DND-41 (cell line): Measurements from ENCODE around the gene FBL.
"Not testable (repeated sequence)": the region's sequence is repeated elsewhere in the genome, so short reads cannot be mapped to it uniquely, and the experiment has no call there.

Source experiments
- ATAC-seq: fragments of 200-7000 bp; cut with Tn5 transposase; 3 replicates; pipeline ENCODE4 v1.9.1; 2021; ENCODE audit warnings: low read depth; ENCODE audit not compliant: insufficient read depth
- DNase-seq: peaks from one replicate; pipeline ENCODE4 v3.0.0-alpha.2; 2020
- H2AFZ ChIP-seq: 2 replicates; pipeline ENCODE4 v1.6.0; 2012; ENCODE audit warnings: low read depth, low read length
- H3K27ac ChIP-seq: 2 replicates; pipeline ENCODE4 v1.5.1; 2012; ENCODE audit warnings: low read length, inconsistent platforms
- H3K27me3 ChIP-seq: fragments of 200-600 bp; sonication (generic); 2 replicates; pipeline ENCODE4 v1.6.0; 2012; ENCODE audit warnings: low read length, mild to moderate bottlenecking, inconsistent platforms; ENCODE audit not compliant: insufficient read depth, poor library complexity
- H3K36me3 ChIP-seq: 2 replicates; pipeline ENCODE4 v1.5.1; 2012; ENCODE audit warnings: low read length, inconsistent platforms; ENCODE audit not compliant: insufficient read depth
- H3K4me1 ChIP-seq: 2 replicates; pipeline ENCODE4 v1.5.1; 2012; ENCODE audit warnings: mild to moderate bottlenecking, low read length; ENCODE audit not compliant: insufficient read depth
- H3K4me2 ChIP-seq: 2 replicates; pipeline ENCODE4 v1.6.0; 2012; ENCODE audit warnings: mild to moderate bottlenecking, moderate library complexity, low read length, inconsistent platforms; ENCODE audit not compliant: insufficient read depth
- H3K4me3 ChIP-seq, 2 experiments: fragments of 200-600 bp in 1 of 2; shearing (Covaris generic) in 1 of 2; 2 replicates each; pipeline ENCODE4 v1.5.1; 2012 to 2016; ENCODE audit warnings: inconsistent platforms in 2 of 2, low read length in 2 of 2, mild to moderate bottlenecking in 2 of 2, low read depth in 1 of 2, moderate library complexity in 1 of 2
- H3K79me2 ChIP-seq: 2 replicates; pipeline ENCODE4 v1.6.0; 2012; ENCODE audit warnings: low read length, inconsistent platforms; ENCODE audit not compliant: insufficient read depth
- H3K9ac ChIP-seq: 2 replicates; pipeline ENCODE4 v1.6.0; 2012; ENCODE audit warnings: low read depth, mild to moderate bottlenecking, inconsistent platforms, low read length, moderate library complexity
- H3K9me3 ChIP-seq: 2 replicates; pipeline ENCODE4 v1.5.1; 2012; ENCODE audit warnings: low read length, moderate library complexity, mild to moderate bottlenecking, inconsistent platforms; ENCODE audit not compliant: insufficient read depth, severe bottlenecking
- H4K20me1 ChIP-seq: 2 replicates; pipeline ENCODE4 v1.6.0; 2012; ENCODE audit warnings: low read length; ENCODE audit not compliant: insufficient read depth
- CTCF ChIP-seq: IDR thresholded peaks from 2 replicates; pipeline ENCODE4 v1.5.1; 2012; ENCODE audit warnings: borderline replicate concordance, low read length, moderate library complexity, mild to moderate bottlenecking; ENCODE audit not compliant: poor library complexity, severe bottlenecking; ENCODE audit errors: extremely low read depth
- EZH2 ChIP-seq: IDR thresholded peaks from 3 replicates; pipeline ENCODE4 v1.6.1; 2012; ENCODE audit warnings: borderline replicate concordance, low read depth, mild to moderate bottlenecking, moderate library complexity, low read length, inconsistent platforms; ENCODE audit not compliant: severe bottlenecking

The FBL gene

DNA sequence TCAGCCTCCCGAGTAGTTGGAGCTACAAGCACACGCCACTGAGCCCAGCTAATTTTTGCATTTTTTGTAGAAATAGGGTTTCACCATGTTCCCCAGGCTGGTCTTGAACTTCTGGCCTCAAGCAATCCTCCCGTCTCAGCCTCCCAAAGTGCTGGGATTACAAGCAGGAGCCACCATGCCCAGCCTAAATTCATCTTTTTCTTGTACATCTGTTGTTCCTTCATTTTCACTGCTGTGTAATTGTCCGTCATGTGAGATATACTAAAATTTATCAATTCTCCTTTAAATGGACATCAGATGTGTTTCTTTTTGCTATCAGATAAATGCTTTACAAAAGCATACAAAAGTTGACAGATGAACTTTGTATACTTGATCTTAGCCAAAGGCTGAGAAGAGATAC is 35.1 kb downstream of the FBL start:
- H3K9me3 ChIP-seq = no peaks in the 10 kb centered on the region
- no peaks in the 10 kb centered on the region for H4K20me1 ChIP-seq
- H3K79me2 ChIP-seq = no peaks in the 10 kb centered on the region
- ATAC-seq (no peak), DNase-seq (no peak)
- no peak overlapping the region for H3K4me2 ChIP-seq
- no peaks in the 10 kb centered on the region for H3K27me3 ChIP-seq
- TF ChIP-seq CTCF = no peak
- TF ChIP-seq EZH2 = no peak
- H3K27ac ChIP-seq = no peak overlapping the region
- no peaks in the 10 kb centered on the region for H3K4me1 ChIP-seq
- no peak overlapping the region for H2AFZ ChIP-seq
- H3K36me3 ChIP-seq = no peaks in the 10 kb centered on the region
- no peak overlapping the region for H3K9ac ChIP-seq
- no peak overlapping the region for H3K4me3 ChIP-seq

DNA sequence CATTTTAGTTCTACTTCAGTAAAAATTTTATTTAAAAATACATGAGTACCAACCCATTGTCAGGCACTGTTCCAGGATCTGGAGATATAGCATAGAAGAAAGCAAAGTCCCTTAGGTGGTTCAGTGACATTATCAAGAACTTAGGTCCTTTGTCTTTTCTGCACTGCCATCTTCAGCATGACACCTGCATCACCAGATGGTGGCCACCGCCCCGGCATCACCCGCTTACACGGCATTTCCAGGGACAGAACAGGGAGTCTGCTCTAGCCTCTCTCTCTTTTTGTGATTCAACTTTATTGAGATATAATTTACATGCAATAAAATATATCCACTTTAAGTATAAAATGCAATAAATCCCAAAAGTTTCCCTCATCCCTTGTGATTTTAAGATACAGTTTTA is 35.8 kb downstream of the FBL start:
- no peak overlapping the region for H3K27ac ChIP-seq
- H3K9ac ChIP-seq = no peak overlapping the region
- TF ChIP-seq CTCF = no peak
- no peak for TF ChIP-seq EZH2

DNA sequence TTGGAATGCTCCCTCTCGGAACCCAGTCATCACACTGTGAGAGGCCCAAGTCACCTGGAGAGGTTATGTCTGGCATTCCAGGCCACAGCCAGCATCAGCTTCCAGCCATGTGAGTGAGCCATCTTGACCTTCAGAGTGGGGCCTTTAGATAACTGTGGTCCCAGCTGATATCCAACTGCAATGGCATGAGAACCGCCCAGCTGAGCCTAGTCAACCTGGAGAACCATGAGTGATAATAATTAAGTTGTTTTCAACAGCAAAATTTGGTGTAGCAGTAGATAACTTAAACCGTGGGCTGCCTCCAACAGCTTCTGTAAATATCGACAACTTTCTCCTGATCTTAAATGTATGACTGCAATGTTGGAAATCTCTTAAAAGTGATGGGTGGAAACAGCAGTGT is 36.8 kb downstream of the FBL start:
- DNase-seq (no peak), ATAC-seq (no peak)
- no peaks in the 10 kb centered on the region for H3K36me3 ChIP-seq
- TF ChIP-seq CTCF (no peak), EZH2 (no peak)
- H3K4me1 ChIP-seq = no peaks in the 10 kb centered on the region
- H3K9me3 ChIP-seq = no peaks in the 10 kb centered on the region
- H3K27ac ChIP-seq = no peak overlapping the region
- H3K4me2 ChIP-seq = no peak overlapping the region
- no peaks in the 10 kb centered on the region for H4K20me1 ChIP-seq
- H2AFZ ChIP-seq = no peak overlapping the region
- H3K79me2 ChIP-seq = no peaks in the 10 kb centered on the region
- H3K9ac ChIP-seq = no peak overlapping the region
- H3K27me3 ChIP-seq = no peaks in the 10 kb centered on the region
- H3K4me3 ChIP-seq = no peak overlapping the region

More for the DNA sequence above, 35.8 kb downstream of the FBL start:
- no peak for DNase-seq
- Histone ChIP-seq H3K4me3 (no peak overlapping the region), H4K20me1 (no peaks in the 10 kb centered on the region), H3K4me2 (no peak overlapping the region), H2AFZ (no peak overlapping the region), H3K36me3 (no peaks in the 10 kb centered on the region), H3K27me3 (no peaks in the 10 kb centered on the region), H3K9me3 (no peaks in the 10 kb centered on the region), H3K79me2 (no peaks in the 10 kb centered on the region), H3K4me1 (no peaks in the 10 kb centered on the region)
- no peak for ATAC-seq

DNA sequence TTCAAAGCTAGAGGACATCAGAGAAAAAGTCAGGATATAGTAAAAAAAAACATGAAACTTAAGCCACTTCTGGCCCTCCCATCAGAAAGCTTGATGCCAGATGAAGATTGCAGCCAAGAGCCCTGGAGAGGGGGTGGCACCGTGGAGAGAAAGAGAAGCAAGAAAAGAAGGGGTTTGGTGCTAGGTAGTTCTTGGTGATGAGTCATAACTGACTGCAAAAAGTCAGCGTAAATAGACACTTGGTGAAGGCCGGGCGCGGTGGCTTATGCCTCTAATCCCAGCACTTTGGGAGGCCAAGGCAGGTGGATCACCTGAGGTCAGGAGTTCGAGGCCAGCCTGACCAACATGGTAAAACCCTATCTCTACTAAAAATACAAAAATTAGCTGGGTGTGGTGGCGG is 37.5 kb downstream of the FBL start:
- DNase-seq, H3K27me3 ChIP-seq, H3K79me2 ChIP-seq, H3K27ac ChIP-seq, H2AFZ ChIP-seq, H3K4me1 ChIP-seq, H3K4me3 ChIP-seq, H3K4me2 ChIP-seq, H4K20me1 ChIP-seq, H3K9me3 ChIP-seq, H3K9ac ChIP-seq, ATAC-seq, H3K36me3 ChIP-seq: not testable (repeated sequence)
